Cardiac fibroblast (primary cell): ENCODE data around the gene RRAGA.
A peak's percentile ranks its signal among the peaks of the same experiment; 100 is the strongest.
"Not testable (repeated sequence)": the region's sequence is repeated elsewhere in the genome, so short reads cannot be mapped to it uniquely, and the experiment has no call there.

ENCODE experiments used
- DNase-seq, 2 donors: peaks; one replicate each; pipeline versions ENCODE4 v3.0.0 to v3.0.0-alpha.2; 2010; ENCODE audit warnings: low read depth in 2 of 2
- H3K4me3 ChIP-seq, 2 donors: replicated peaks in 1 of 2; 1 replicate in 1 of 2; 2 replicates in 1 of 2; pipeline ENCODE4 v1.5.1; 2011; ENCODE audit warnings: low read depth in 2 of 2, low read length in 2 of 2, mild to moderate bottlenecking in 2 of 2, moderate library complexity in 1 of 2
- CTCF ChIP-seq: IDR thresholded peaks from one replicate; pipeline ENCODE4 v1.5.1; 2011; ENCODE audit warnings: low read depth, mild to moderate bottlenecking, low read length, inconsistent platforms

The RRAGA gene

GRCh38 chr9:19074836-19075235, 25.6 kb downstream of the RRAGA start:
- TF ChIP-seq CTCF = no peak

GRCh38 chr9:19085295-19085694, 36.1 kb downstream of the RRAGA start:
- no peak overlapping the region for H3K4me3 ChIP-seq
- peak; percentile 25 for TF ChIP-seq CTCF
- DNase-seq = peak in 1 of 2 donors; percentile 18

More at GRCh38 chr9:19074836-19075235, 25.6 kb downstream of the RRAGA start:
- DNase-seq = peak in 1 of 2 donors; percentile 19
- H3K4me3 ChIP-seq = no peak overlapping the region

GRCh38 chr9:19087106-19088000, 38.1 kb downstream of the RRAGA start:
- no peak for TF ChIP-seq CTCF
- peak; percentile 59 to 79 for DNase-seq

GRCh38 chr9:19097431-19097830, 48.2 kb downstream of the RRAGA start:
- not testable (repeated sequence) for H3K4me3 ChIP-seq, DNase-seq

More at GRCh38 chr9:19087106-19088000, 38.1 kb downstream of the RRAGA start:
- no peak overlapping the region for H3K4me3 ChIP-seq
